DMS 273 treated with DMSO at 0.1 percent for 48 hours (cell line): ENCODE results near the gene R3HDM2.

Source experiments
- DNase-seq: peaks from one replicate; lab custom pipeline; 2025; lab: John Stamatoyannopoulos, UW

R3HDM2 gene

GRCh38 chr12:57467212-57467874, 36.5 kb upstream of the R3HDM2 start:
- DNase-seq, result no peak

- no peak for DNase-seq
These were observed 35.1 kb upstream of the R3HDM2 start for GRCh38 chr12:57465747-57466505.

- no peak for DNase-seq
These were observed 34.3 kb upstream of the R3HDM2 start for GRCh38 chr12:57465030-57465746.

- no peak for DNase-seq
These were observed 33.7 kb upstream of the R3HDM2 start for GRCh38 chr12:57464569-57464968.

GRCh38 chr12:57462912-57463253, 32.0 kb upstream of the R3HDM2 start:
- no peak for DNase-seq

GRCh38 chr12:57462251-57462911, 31.5 kb upstream of the R3HDM2 start:
- peak; percentile 85 for DNase-seq

GRCh38 chr12:57461917-57462250, 31.0 kb upstream of the R3HDM2 start:
- no peak for DNase-seq

- DNase-seq, result no peak
These were observed 30.6 kb upstream of the R3HDM2 start for GRCh38 chr12:57461276-57461916.

- DNase-seq, result no peak
These were observed 30.0 kb upstream of the R3HDM2 start for GRCh38 chr12:57460841-57461275.

GRCh38 chr12:57460468-57460784, 29.6 kb upstream of the R3HDM2 start:
- no peak for DNase-seq

- DNase-seq, result no peak
These were observed 29.1 kb upstream of the R3HDM2 start, which contains the start of gene GLI1 for GRCh38 chr12:57459750-57460467. GLI1 (plus strand) TSS chr12:57459785; CDS start chr12:57463692, 3,907 bp downstream.

GRCh38 chr12:57459055-57459749, 28.4 kb upstream of the R3HDM2 start:
- DNase-seq, result peak; percentile 94

GRCh38 chr12:57458665-57459054, 27.8 kb upstream of the R3HDM2 start:
- no peak for DNase-seq

GRCh38 chr12:57456737-57457490, 26.1 kb upstream of the R3HDM2 start:
- DNase-seq, result no peak

- no peak for DNase-seq
These were observed 25.4 kb upstream of the R3HDM2 start for GRCh38 chr12:57456145-57456700.

GRCh38 chr12:57455374-57456144, 24.7 kb upstream of the R3HDM2 start:
- no peak for DNase-seq

GRCh38 chr12:57454566-57455373, 23.9 kb upstream of the R3HDM2 start, which contains the start of gene INHBE:
INHBE (plus strand) TSS chr12:57455307; CDS start chr12:57455537, 230 bp downstream.
- peak; percentile 83 for DNase-seq

GRCh38 chr12:57454213-57454565, 23.3 kb upstream of the R3HDM2 start:
- DNase-seq, result no peak
